ENCODE measurements around the gene WNT4.

Gene WNT4

GRCh38 chr1:22163137-22163536 lies 20.2 kb upstream of the WNT4 start:
- DNase-seq: no peak

- no peak for DNase-seq
Observed at GRCh38 chr1:22159891-22160290, 17.0 kb upstream of the WNT4 start.

- DNase-seq: no peak
Observed at GRCh38 chr1:22158654-22159053, 15.8 kb upstream of the WNT4 start.

- no peak for DNase-seq
Observed at GRCh38 chr1:22157359-22157966, 14.6 kb upstream of the WNT4 start.

- DNase-seq: no peak
Observed at GRCh38 chr1:22155517-22155916, 12.6 kb upstream of the WNT4 start.

GRCh38 chr1:22154626-22155025 lies 11.7 kb upstream of the WNT4 start:
- no peak for DNase-seq

- DNase-seq: no peak
Observed at GRCh38 chr1:22153660-22154437, 11.0 kb upstream of the WNT4 start.

- no peak for DNase-seq
Observed at GRCh38 chr1:22150923-22151322, 8.0 kb upstream of the WNT4 start.

- no peak for DNase-seq
Observed at GRCh38 chr1:22142315-22143064, 407 bp downstream of the WNT4 start.

- DNase-seq: no peak
Observed at GRCh38 chr1:22141554-22142314, 1.2 kb downstream of the WNT4 start.

GRCh38 chr1:22140694-22141093 lies 2.2 kb downstream of the WNT4 start:
- no peak for DNase-seq

- DNase-seq: no peak
Observed at GRCh38 chr1:22139817-22140216, 3.1 kb downstream of the WNT4 start.

- no peak for DNase-seq
Observed at GRCh38 chr1:22139066-22139594, 3.8 kb downstream of the WNT4 start.

GRCh38 chr1:22137004-22137720 lies 5.7 kb downstream of the WNT4 start:
- DNase-seq: no peak

- DNase-seq: no peak
Observed at GRCh38 chr1:22133931-22134324, 9.0 kb downstream of the WNT4 start.

- no peak for DNase-seq
Observed at GRCh38 chr1:22133247-22133930, 9.5 kb downstream of the WNT4 start.

- DNase-seq: no peak
Observed at GRCh38 chr1:22132517-22133235, 10.2 kb downstream of the WNT4 start.

- peak; percentile 85 for DNase-seq
Observed at GRCh38 chr1:22131875-22132486, 10.9 kb downstream of the WNT4 start.

GRCh38 chr1:22131062-22131461 lies 11.8 kb downstream of the WNT4 start:
- no peak for DNase-seq

- no peak for DNase-seq
Observed at GRCh38 chr1:22129501-22130117, 13.3 kb downstream of the WNT4 start.
